LNCaP clone FGC (cell line): ENCODE measurements around the gene VEZF1.

Experiments used
- DNase-seq: peaks from one replicate; pipeline ENCODE4 v3.0.0-alpha.2; 2011; ENCODE audit warnings: low read depth
- H3K4me3 ChIP-seq: 2 replicates; pipeline ENCODE4 v1.5.1; 2011; ENCODE audit warnings: mild to moderate bottlenecking, low read depth, low read length, control low read depth
- TF ChIP-seq, protein P1 (sequence below): IDR thresholded peaks from 2 replicates; pipeline ENCODE4 v1.5.1; 2012; ENCODE audit warnings: mild to moderate bottlenecking; ENCODE audit not compliant: control insufficient read depth, insufficient read depth; ENCODE audit errors: extremely low read depth

The VEZF1 gene

DNA sequence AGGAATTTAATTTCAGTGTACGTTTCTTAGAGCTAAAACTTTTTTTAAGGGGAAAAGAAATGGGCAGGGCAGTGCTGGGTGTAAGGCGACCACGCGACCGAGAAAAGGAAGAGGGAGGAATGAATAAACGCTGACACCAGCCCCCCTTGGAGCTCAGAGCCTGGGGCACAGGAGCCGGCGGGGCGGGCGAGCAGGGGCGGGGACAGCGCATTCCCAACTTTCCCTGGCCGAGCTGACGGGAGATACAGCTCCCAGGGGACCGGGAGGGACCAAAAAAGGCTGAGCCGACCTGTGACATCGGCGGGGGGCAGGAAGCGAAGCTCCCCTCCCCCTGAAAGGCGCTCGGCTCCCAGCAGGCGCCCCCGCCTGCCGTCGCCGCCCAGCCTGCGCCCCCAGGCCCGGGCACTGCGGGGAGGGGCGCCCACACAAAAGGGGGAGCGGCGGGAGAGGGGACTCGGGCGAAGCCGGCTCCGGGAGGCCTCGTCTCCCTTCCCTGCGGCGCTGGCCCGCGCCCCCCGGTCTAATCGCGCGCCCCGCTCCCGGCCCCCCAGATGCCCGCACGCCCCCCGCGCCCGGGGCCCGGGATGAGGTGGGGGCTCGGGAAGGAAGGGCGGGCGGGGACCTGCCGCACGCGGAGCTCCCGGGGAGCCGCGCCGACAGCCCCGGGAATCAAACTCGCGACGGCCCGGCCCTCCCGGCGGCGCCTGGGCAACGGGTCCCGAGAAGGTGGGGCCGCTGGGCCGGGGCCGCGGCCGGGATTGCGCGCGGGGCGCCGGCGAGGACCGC, 33.5 kb downstream of the VEZF1 start:
- DNase-seq = no peak
- TF ChIP-seq, protein P1, sequence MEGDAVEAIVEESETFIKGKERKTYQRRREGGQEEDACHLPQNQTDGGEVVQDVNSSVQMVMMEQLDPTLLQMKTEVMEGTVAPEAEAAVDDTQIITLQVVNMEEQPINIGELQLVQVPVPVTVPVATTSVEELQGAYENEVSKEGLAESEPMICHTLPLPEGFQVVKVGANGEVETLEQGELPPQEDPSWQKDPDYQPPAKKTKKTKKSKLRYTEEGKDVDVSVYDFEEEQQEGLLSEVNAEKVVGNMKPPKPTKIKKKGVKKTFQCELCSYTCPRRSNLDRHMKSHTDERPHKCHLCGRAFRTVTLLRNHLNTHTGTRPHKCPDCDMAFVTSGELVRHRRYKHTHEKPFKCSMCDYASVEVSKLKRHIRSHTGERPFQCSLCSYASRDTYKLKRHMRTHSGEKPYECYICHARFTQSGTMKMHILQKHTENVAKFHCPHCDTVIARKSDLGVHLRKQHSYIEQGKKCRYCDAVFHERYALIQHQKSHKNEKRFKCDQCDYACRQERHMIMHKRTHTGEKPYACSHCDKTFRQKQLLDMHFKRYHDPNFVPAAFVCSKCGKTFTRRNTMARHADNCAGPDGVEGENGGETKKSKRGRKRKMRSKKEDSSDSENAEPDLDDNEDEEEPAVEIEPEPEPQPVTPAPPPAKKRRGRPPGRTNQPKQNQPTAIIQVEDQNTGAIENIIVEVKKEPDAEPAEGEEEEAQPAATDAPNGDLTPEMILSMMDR = no peak
- H3K4me3 ChIP-seq = peak overlapping the region; percentile 55

DNA sequence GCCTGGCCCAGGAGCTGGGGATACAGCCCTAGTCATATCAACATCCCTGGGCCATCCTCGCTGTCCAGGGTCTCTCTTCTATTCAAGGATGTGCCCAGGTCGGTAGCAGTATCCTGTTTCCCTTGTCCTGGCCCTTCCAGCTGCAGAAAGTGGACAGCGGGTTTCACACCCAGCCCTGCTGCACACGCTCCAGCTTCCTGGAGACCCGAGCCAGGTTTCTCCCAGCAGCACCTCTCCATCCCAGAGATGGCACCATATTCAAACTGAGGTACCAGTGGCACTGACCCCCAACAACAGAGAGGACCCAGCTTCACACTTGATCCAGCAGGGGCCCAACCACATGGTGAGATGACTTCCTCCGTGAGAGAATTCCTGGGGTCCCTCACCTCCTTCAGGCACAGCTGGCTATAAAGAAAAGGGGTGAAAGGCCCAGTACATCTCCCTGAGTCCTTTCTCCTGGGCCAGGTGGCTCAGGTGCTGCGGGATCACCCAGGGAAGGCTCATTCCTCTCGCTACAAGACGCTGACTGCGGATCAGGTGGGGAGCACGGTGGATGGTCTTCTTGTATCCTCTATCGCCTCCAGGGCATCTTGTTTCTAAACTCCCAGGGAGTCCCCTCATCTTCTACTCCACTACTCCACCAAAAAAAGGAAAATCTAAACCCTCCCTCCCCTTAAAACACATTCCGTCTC, 34.2 kb downstream of the VEZF1 start:
- H3K4me3 ChIP-seq = no peak overlapping the region; the same call in 1 of the 2 replicates
- TF ChIP-seq, protein P1 = no peak
- no peak for DNase-seq

DNA sequence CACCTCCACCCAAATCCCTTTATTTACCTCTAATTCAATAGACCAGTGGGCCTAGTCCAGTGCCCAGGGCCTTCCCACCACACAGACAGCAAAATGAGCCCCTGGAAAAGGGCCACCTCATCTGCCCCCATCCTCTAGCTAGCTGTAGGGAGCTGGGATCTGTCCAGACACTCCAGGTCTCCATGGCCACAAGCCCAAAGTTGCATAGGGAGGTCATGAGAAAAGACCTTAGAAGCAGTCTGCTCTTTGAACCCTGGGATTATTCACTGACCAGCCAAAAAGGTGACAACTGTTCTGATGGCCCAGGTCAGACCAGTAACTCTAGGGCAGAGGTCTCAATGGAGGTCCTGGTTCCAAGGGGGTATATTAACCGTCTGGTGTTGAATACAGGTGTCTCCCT, 34.8 kb downstream of the VEZF1 start:
- no peak for DNase-seq

DNA sequence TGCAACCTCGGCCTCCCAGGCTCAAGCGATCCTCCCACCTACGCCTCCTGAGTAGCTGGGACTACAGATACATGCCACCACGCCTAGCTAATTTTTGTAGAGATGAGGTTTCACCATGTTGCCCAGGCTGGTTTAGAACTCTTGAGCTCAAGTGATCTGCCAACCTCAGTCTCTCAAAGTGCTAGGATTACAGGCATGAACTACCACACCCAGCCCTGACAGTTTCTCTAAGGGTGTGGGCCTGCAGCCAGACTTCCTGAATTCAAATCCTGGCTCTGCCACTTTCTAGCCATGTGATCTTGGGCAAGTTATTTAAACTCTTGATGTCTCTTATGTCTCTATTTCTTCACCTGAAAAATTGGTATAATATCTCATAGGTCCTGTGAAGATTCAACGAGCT, 38.4 kb downstream of the VEZF1 start:
- DNase-seq = no peak
- TF ChIP-seq, protein P1 = no peak
- H3K4me3 ChIP-seq = no peak overlapping the region

More for the DNA sequence above, 34.8 kb downstream of the VEZF1 start:
- TF ChIP-seq, protein P1 = no peak
- no peak overlapping the region for H3K4me3 ChIP-seq

DNA sequence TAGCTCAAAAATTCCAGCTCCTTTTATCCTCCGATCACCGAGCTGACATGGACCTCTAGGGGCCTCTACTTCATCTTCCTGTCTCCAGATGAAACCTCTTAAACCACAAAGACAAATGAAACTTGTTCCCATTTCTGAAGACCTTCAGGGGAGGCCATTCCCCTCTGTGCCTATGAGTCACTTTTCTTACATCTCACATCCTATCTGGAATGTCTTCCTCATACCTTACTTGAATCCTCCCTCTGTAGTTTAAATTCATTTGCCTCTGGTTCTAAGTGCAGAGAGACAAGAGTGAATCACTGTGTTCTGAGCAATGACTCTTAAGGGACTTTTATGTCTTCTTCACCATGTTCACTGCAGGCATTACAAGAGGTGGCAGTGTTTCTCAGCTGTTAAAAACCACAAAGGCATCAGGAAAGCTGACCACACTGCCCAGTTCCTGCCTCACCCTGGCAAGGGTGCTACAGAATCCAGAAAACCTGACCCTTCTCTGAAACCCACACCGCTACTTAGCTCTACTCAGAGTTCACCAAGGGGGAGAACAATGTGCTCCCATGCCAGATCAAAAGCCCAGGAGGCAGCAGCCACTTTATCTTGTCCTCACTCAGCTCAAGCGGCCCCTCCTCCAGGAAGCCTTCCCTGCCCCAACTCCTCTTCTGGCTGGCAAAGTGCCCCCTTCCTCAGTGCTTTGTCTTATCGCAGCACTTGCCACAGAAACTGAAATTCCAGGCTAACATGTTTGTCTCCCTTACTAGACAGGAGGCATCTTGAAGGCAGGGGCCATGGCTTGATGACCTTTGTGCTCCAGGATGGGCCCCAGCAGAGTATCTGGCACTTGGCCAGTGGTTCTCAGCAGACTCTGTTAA, 39.3 kb downstream of the VEZF1 start:
- DNase-seq = no peak
- TF ChIP-seq, protein P1 = no peak
- H3K4me3 ChIP-seq = no peak overlapping the region

DNA sequence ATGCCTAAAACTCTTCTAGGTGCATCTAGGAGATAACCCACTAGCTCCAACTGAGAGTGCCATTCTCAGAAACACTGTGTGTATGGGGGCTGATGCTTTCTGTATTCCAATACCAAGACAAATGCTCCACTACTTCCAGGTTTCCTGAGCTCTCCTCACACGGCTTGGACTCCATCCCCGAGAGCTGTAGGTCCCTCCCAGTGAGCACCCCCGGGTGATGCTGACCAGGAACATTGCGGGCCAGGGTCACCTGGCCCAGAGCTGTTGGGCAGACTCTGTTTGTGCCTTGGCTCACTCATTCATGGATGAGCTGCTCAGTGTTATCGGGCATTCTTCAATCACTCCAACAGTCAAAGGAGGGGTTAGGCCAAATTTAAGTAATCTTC, 39.9 kb downstream of the VEZF1 start:
- TF ChIP-seq, protein P1 = no peak
- DNase-seq = no peak
- no peak overlapping the region for H3K4me3 ChIP-seq
